Karpas-422 (cell line): Measurements from ENCODE around the gene HIVEP3. TPM values are rescaled to one million over a fixed set of nuclear protein-coding genes. Genes with fewer than 3 reads are reported as not detected.

Source experiments
- DNase-seq: peaks from one replicate; pipeline ENCODE4 v3.0.0-alpha.2; 2015
- H2AFZ ChIP-seq: fragments of 200-600 bp; sonication (generic); 2 replicates; pipeline ENCODE4 v1.6.1; 2014; ENCODE audit warnings: antibody characterized with exemption, low read length, mixed read lengths
- H3K27ac ChIP-seq: fragments of 200-600 bp; sonication (generic); 2 replicates; pipeline ENCODE4 v1.5.1; 2014; ENCODE audit warnings: mild to moderate bottlenecking, low read length, moderate library complexity
- H3K27me3 ChIP-seq: fragments of 200-600 bp; sonication (generic); 2 replicates; pipeline ENCODE4 v1.6.1; 2014; ENCODE audit warnings: low read length, mixed read lengths
- H3K36me3 ChIP-seq: fragments of 200-600 bp; sonication (generic); 2 replicates; pipeline ENCODE4 v1.6.1; 2014; ENCODE audit warnings: low read length, mixed read lengths; ENCODE audit not compliant: insufficient read depth
- H3K4me1 ChIP-seq: fragments of 200-600 bp; sonication (generic); 2 replicates; pipeline ENCODE4 v1.6.1; 2014; ENCODE audit warnings: mild to moderate bottlenecking, low read length, mixed read lengths
- H3K4me2 ChIP-seq: fragments of 200-600 bp; sonication (generic); 2 replicates; pipeline ENCODE4 v1.6.1; 2014; ENCODE audit warnings: low read length, low read depth, mild to moderate bottlenecking; ENCODE audit not compliant: poor library complexity, severe bottlenecking
- H3K4me3 ChIP-seq: fragments of 200-600 bp; sonication (generic); 2 replicates; pipeline ENCODE4 v1.5.1; 2014; ENCODE audit warnings: mild to moderate bottlenecking, antibody characterized with exemption, low read length, mixed read lengths
- H3K79me2 ChIP-seq: fragments of 200-600 bp; sonication (generic); 2 replicates; pipeline ENCODE4 v1.6.1; 2014; ENCODE audit warnings: mild to moderate bottlenecking, low read length, mixed read lengths
- H3K9ac ChIP-seq: fragments of 200-600 bp; sonication (generic); 2 replicates; pipeline ENCODE4 v1.6.0; 2014; ENCODE audit warnings: low read length
- H3K9me2 ChIP-seq: fragments of 200-600 bp; sonication (generic), shearing (Covaris generic); replicated peaks from 2 replicates; pipeline ENCODE4 v1.6.0; 2014; ENCODE audit warnings: mild to moderate bottlenecking, low read length, moderate library complexity; ENCODE audit not compliant: insufficient read depth
- H3K9me3 ChIP-seq: fragments of 300-700, 200-600 bp; sonication (generic); 2 replicates; pipeline ENCODE4 v1.6.1; 2014; ENCODE audit warnings: low read length, mixed read lengths
- H4K20me1 ChIP-seq: fragments of 200-600 bp; sonication (generic); 2 replicates; pipeline ENCODE4 v1.6.1; 2014; ENCODE audit warnings: mild to moderate bottlenecking, antibody characterized with exemption, low read length, low read depth; ENCODE audit not compliant: insufficient read depth
- total RNA-seq: library from RNA; depleted of rRNA; stranded (reverse); fragments of >200 nt; shearing (Covaris generic); gene quantifications from 2 replicates; pipeline ENCODE4 v1.2.3, GENCODE V29; 2014; ENCODE audit warnings: low replicate concordance

Gene HIVEP3
- total RNA-seq, 1 experiment from 2014 or later = 1.3 TPM

- Histone ChIP-seq H3K36me3 (no peaks in the 10 kb centered on the region), H3K4me3 (no peak overlapping the region), H2AFZ (no peak overlapping the region), H3K27ac (no peak overlapping the region), H3K9me2 (no peaks in the 10 kb centered on the region), H3K4me1 (peaks cover under 1% of the 10 kb centered on the region), H3K4me2 (no peak overlapping the region), H3K79me2 (no peaks in the 10 kb centered on the region), H3K9me3 (no peaks in the 10 kb centered on the region), H4K20me1 (no peaks in the 10 kb centered on the region), H3K9ac (no peak overlapping the region), H3K27me3 (no peaks in the 10 kb centered on the region)
- DNase-seq = no peak
Measured at GRCh38 chr1:41907446-41907845, 11.3 kb downstream of the HIVEP3 start.

GRCh38 chr1:41906943-41907342 is 11.8 kb downstream of the HIVEP3 start:
- Histone ChIP-seq H3K36me3 (no peaks in the 10 kb centered on the region), H2AFZ (no peak overlapping the region), H3K9ac (no peak overlapping the region), H3K4me2 (no peak overlapping the region), H3K9me3 (no peaks in the 10 kb centered on the region), H3K4me3 (no peak overlapping the region), H3K9me2 (no peaks in the 10 kb centered on the region), H3K4me1 (no peaks in the 10 kb centered on the region), H3K27me3 (no peaks in the 10 kb centered on the region), H3K79me2 (no peaks in the 10 kb centered on the region), H3K27ac (no peak overlapping the region), H4K20me1 (no peaks in the 10 kb centered on the region)
- DNase-seq = no peak

- H3K4me1 ChIP-seq = no peaks in the 10 kb centered on the region
- no peak overlapping the region for H3K27ac ChIP-seq
Measured at GRCh38 chr1:41905093-41905675, 13.5 kb downstream of the HIVEP3 start.

GRCh38 chr1:41902664-41903063 is 16.1 kb downstream of the HIVEP3 start:
- H3K9me3 ChIP-seq = no peaks in the 10 kb centered on the region
- no peaks in the 10 kb centered on the region; the same call in 1 of the 2 replicates for H3K4me1 ChIP-seq
- H3K27ac ChIP-seq = no peak overlapping the region
- H3K9me2 ChIP-seq = no peaks in the 10 kb centered on the region
- H3K27me3 ChIP-seq = no peaks in the 10 kb centered on the region
- H3K36me3 ChIP-seq = no peaks in the 10 kb centered on the region
- H3K79me2 ChIP-seq = no peaks in the 10 kb centered on the region
- no peaks in the 10 kb centered on the region for H4K20me1 ChIP-seq
- no peak overlapping the region for H3K4me3 ChIP-seq
- no peak for DNase-seq
- no peak overlapping the region for H2AFZ ChIP-seq
- no peak overlapping the region for H3K4me2 ChIP-seq
- no peak overlapping the region for H3K9ac ChIP-seq

More at GRCh38 chr1:41905093-41905675, 13.5 kb downstream of the HIVEP3 start:
- no peaks in the 10 kb centered on the region for H3K9me2 ChIP-seq
- H4K20me1 ChIP-seq = no peaks in the 10 kb centered on the region
- no peak overlapping the region for H3K4me3 ChIP-seq
- no peak overlapping the region for H3K4me2 ChIP-seq
- no peaks in the 10 kb centered on the region for H3K79me2 ChIP-seq
- H3K9ac ChIP-seq = no peak overlapping the region
- no peaks in the 10 kb centered on the region for H3K36me3 ChIP-seq
- DNase-seq = no peak
- H3K27me3 ChIP-seq = no peaks in the 10 kb centered on the region
- H2AFZ ChIP-seq = no peak overlapping the region
- no peaks in the 10 kb centered on the region for H3K9me3 ChIP-seq

- no peak overlapping the region for H3K27ac ChIP-seq
- H3K36me3 ChIP-seq = no peaks in the 10 kb centered on the region
- no peak overlapping the region for H3K4me2 ChIP-seq
- no peaks in the 10 kb centered on the region for H3K9me2 ChIP-seq
- no peak for DNase-seq
- no peaks in the 10 kb centered on the region; the same call in 1 of the 2 replicates for H3K4me1 ChIP-seq
- no peak overlapping the region for H2AFZ ChIP-seq
- no peak overlapping the region for H3K9ac ChIP-seq
- H3K27me3 ChIP-seq = no peaks in the 10 kb centered on the region
- no peak overlapping the region for H3K4me3 ChIP-seq
- H4K20me1 ChIP-seq = no peaks in the 10 kb centered on the region
- no peaks in the 10 kb centered on the region for H3K79me2 ChIP-seq
- H3K9me3 ChIP-seq = no peaks in the 10 kb centered on the region
Measured at GRCh38 chr1:41902159-41902577, 16.6 kb downstream of the HIVEP3 start.

GRCh38 chr1:41901551-41901950 is 17.2 kb downstream of the HIVEP3 start:
- H4K20me1 ChIP-seq = no peaks in the 10 kb centered on the region
- H3K79me2 ChIP-seq = no peaks in the 10 kb centered on the region
- no peak overlapping the region for H2AFZ ChIP-seq
- no peaks in the 10 kb centered on the region for H3K9me3 ChIP-seq
- no peak overlapping the region for H3K4me2 ChIP-seq
- H3K9me2 ChIP-seq = no peaks in the 10 kb centered on the region
- no peaks in the 10 kb centered on the region for H3K36me3 ChIP-seq
- H3K9ac ChIP-seq = no peak overlapping the region
- H3K4me3 ChIP-seq = no peak overlapping the region
- H3K27ac ChIP-seq = no peak overlapping the region
- no peaks in the 10 kb centered on the region for H3K27me3 ChIP-seq
- no peaks in the 10 kb centered on the region; the same call in 1 of the 2 replicates for H3K4me1 ChIP-seq
- no peak for DNase-seq

GRCh38 chr1:41900603-41901444 is 17.9 kb downstream of the HIVEP3 start:
- Histone ChIP-seq H3K79me2 (no peaks in the 10 kb centered on the region), H3K36me3 (no peaks in the 10 kb centered on the region), H3K27me3 (no peaks in the 10 kb centered on the region), H3K4me3 (no peak overlapping the region), H3K27ac (no peak overlapping the region), H4K20me1 (no peaks in the 10 kb centered on the region), H3K9ac (no peak overlapping the region), H3K9me2 (no peaks in the 10 kb centered on the region), H3K4me1 (no peaks in the 10 kb centered on the region; the same call in 1 of the 2 replicates), H2AFZ (no peak overlapping the region), H3K9me3 (no peaks in the 10 kb centered on the region), H3K4me2 (no peak overlapping the region)
- DNase-seq = no peak

GRCh38 chr1:41898191-41898713 is 20.5 kb downstream of the HIVEP3 start:
- Histone ChIP-seq H3K4me2 (no peak overlapping the region), H3K9me3 (no peaks in the 10 kb centered on the region), H3K79me2 (no peaks in the 10 kb centered on the region), H3K27ac (no peak overlapping the region), H2AFZ (no peak overlapping the region), H3K4me1 (no peaks in the 10 kb centered on the region; the same call in 1 of the 2 replicates), H3K4me3 (no peak overlapping the region), H4K20me1 (no peaks in the 10 kb centered on the region), H3K9ac (no peak overlapping the region), H3K36me3 (no peaks in the 10 kb centered on the region), H3K27me3 (no peaks in the 10 kb centered on the region), H3K9me2 (no peaks in the 10 kb centered on the region)
- no peak for DNase-seq
